Measurements from ENCODE around the gene PSMB10. TPM values are rescaled to one million over a fixed set of nuclear protein-coding genes. Genes with fewer than 3 reads are reported as not detected.
"Not testable (repeated sequence)": the region's sequence is repeated elsewhere in the genome, so short reads cannot be mapped to it uniquely, and the experiment has no call there.

Gene PSMB10
- total RNA-seq, 1 donor from 2014 or later = 59.0 TPM

GRCh38 chr16:67977005-67977404, 40.4 kb upstream of the PSMB10 start:
- no peak overlapping the region for H3K4me3 Mint-ChIP-seq (ENCODE audit: unreplicated experiment)
- no peaks in the 10 kb centered on the region for H3K36me3 Mint-ChIP-seq (ENCODE audit: unreplicated experiment)
- no peak for TF ChIP-seq CTCF (IDR thresholded peaks at IDR 0.05)
- H3K9me3 Mint-ChIP-seq (ENCODE audit: unreplicated experiment) = no peaks in the 10 kb centered on the region
- no peak overlapping the region for H3K27ac Mint-ChIP-seq (ENCODE audit: unreplicated experiment)
- H3K4me1 Mint-ChIP-seq (ENCODE audit: unreplicated experiment) = peaks cover 1% of the 10 kb centered on the region
- peaks cover 13% of the 10 kb centered on the region for H3K27me3 Mint-ChIP-seq (ENCODE audit: unreplicated experiment)
- no peak for DNase-seq (ENCODE audit: extremely low spot score, unreplicated experiment)

- Mint-ChIP-seq H3K4me3 (ENCODE audit: unreplicated experiment) (no peak overlapping the region), H3K36me3 (ENCODE audit: unreplicated experiment) (no peaks in the 10 kb centered on the region), H3K9me3 (ENCODE audit: unreplicated experiment) (no peaks in the 10 kb centered on the region), H3K4me1 (ENCODE audit: unreplicated experiment) (peaks cover 1% of the 10 kb centered on the region), H3K27me3 (ENCODE audit: unreplicated experiment) (peaks cover 13% of the 10 kb centered on the region), H3K27ac (ENCODE audit: unreplicated experiment) (no peak overlapping the region)
- TF ChIP-seq CTCF (IDR thresholded peaks at IDR 0.05) = no peak
- DNase-seq (ENCODE audit: extremely low spot score, unreplicated experiment) = no peak
These were observed 39.6 kb upstream of the PSMB10 start for GRCh38 chr16:67976205-67976604.

- peaks cover 13% of the 10 kb centered on the region for H3K27me3 Mint-ChIP-seq (ENCODE audit: unreplicated experiment)
- DNase-seq (ENCODE audit: extremely low spot score, unreplicated experiment) = no peak
- H3K4me3 Mint-ChIP-seq (ENCODE audit: unreplicated experiment) = no peak overlapping the region
- H3K36me3 Mint-ChIP-seq (ENCODE audit: unreplicated experiment) = no peaks in the 10 kb centered on the region
- no peak for TF ChIP-seq CTCF (IDR thresholded peaks at IDR 0.05)
- no peaks in the 10 kb centered on the region for H3K9me3 Mint-ChIP-seq (ENCODE audit: unreplicated experiment)
- no peak overlapping the region for H3K27ac Mint-ChIP-seq (ENCODE audit: unreplicated experiment)
- peaks cover 1% of the 10 kb centered on the region for H3K4me1 Mint-ChIP-seq (ENCODE audit: unreplicated experiment)
These were observed 38.9 kb upstream of the PSMB10 start for GRCh38 chr16:67975321-67976105.

GRCh38 chr16:67972285-67972684, 35.6 kb upstream of the PSMB10 start:
- not testable (repeated sequence) for H3K9me3 Mint-ChIP-seq (ENCODE audit: unreplicated experiment); DNase-seq (ENCODE audit: extremely low spot score, unreplicated experiment); H3K27me3 Mint-ChIP-seq (ENCODE audit: unreplicated experiment); H3K4me1 Mint-ChIP-seq (ENCODE audit: unreplicated experiment); H3K4me3 Mint-ChIP-seq (ENCODE audit: unreplicated experiment); H3K27ac Mint-ChIP-seq (ENCODE audit: unreplicated experiment); H3K36me3 Mint-ChIP-seq (ENCODE audit: unreplicated experiment)

GRCh38 chr16:67971111-67971510, 34.5 kb upstream of the PSMB10 start:
- Mint-ChIP-seq H3K27me3 (ENCODE audit: unreplicated experiment) (peaks cover under 1% of the 10 kb centered on the region), H3K36me3 (ENCODE audit: unreplicated experiment) (no peaks in the 10 kb centered on the region), H3K27ac (ENCODE audit: unreplicated experiment) (no peak overlapping the region), H3K4me1 (ENCODE audit: unreplicated experiment) (peaks cover 17% of the 10 kb centered on the region), H3K9me3 (ENCODE audit: unreplicated experiment) (no peaks in the 10 kb centered on the region), H3K4me3 (ENCODE audit: unreplicated experiment) (no peak overlapping the region)
- DNase-seq (ENCODE audit: extremely low spot score, unreplicated experiment) = no peak
- TF ChIP-seq CTCF (IDR thresholded peaks at IDR 0.05) = no peak

Measured in osteocyte (in vitro differentiated cells).